H1 (cell line): Measurements from ENCODE around the gene PCED1B. TPM values are rescaled to one million over a fixed set of nuclear protein-coding genes. Genes with fewer than 3 reads are reported as not detected.

Source experiments
- BRCA1 ChIP-seq: IDR thresholded peaks from 2 replicates; pipeline ENCODE4 v1.6.1; 2012; ENCODE audit warnings: low read depth, low read length, improper control_type of control experiment
- GABPA ChIP-seq: IDR thresholded peaks from 2 replicates; pipeline ENCODE4 v1.6.1; 2011; ENCODE audit warnings: mild to moderate bottlenecking, low read length, moderate library complexity, borderline replicate concordance; ENCODE audit not compliant: insufficient read depth
- HDAC6 ChIP-seq: IDR thresholded peaks from one replicate; pipeline ENCODE4 v1.7.1; 2012; ENCODE audit warnings: low read depth, mild to moderate bottlenecking, inconsistent platforms, low read length, moderate library complexity
- KDM5A ChIP-seq: fragments of 200-600 bp; IDR thresholded peaks from 2 replicates; pipeline ENCODE4 v1.7.1; 2012; ENCODE audit warnings: mild to moderate bottlenecking, low read length, inconsistent platforms, mixed read lengths
- POLR2A ChIP-seq, 2 experiments: IDR thresholded peaks; 1 replicate in 1 of 2; 2 replicates in 1 of 2; pipeline ENCODE4 v1.6.1; 2011; ENCODE audit warnings: low read depth in 2 of 2, low read length in 2 of 2, mild to moderate bottlenecking in 2 of 2; ENCODE audit errors: control extremely low read depth in 1 of 2
- POU5F1 ChIP-seq: IDR thresholded peaks from 2 replicates; pipeline ENCODE4 v1.6.1; 2011; ENCODE audit warnings: low read depth, mild to moderate bottlenecking, low read length, moderate library complexity
- TCF12 ChIP-seq: IDR thresholded peaks from 2 replicates; pipeline ENCODE4 v1.6.1; 2011; ENCODE audit warnings: low read depth, mild to moderate bottlenecking, low read length
- polyA plus RNA-seq, 7 experiments: library from polyadenylated mRNA; depleted of rRNA in 3 of 7; stranded (reverse) in 5 of 7; unstranded in 2 of 7; fragments of >200 nt in 5 of 7; fragments of 200-250 nt in 2 of 7; gene quantifications; 1 replicate in 5 of 7; 2 replicates in 1 of 7; 4 replicates in 1 of 7; pipeline versions ENCODE4 v1.2.1 to v1.2.3, GENCODE V29; 2011 to 2013; ENCODE audit warnings: missing spikeins in 2 of 7, mixed read lengths in 2 of 7
- total RNA-seq: library from RNA; stranded (reverse); fragmentation: NEBNext Ultra II Directional; extraction: Animal tissue kit (Norgen Biotek cat#: 25700); gene quantifications from 2 replicates; pipeline ENCODE4 v1.2.1, GENCODE V29; 2021

The PCED1B gene
- total and polyA plus RNA-seq, 2 of the 8 experiments (the other 6 are each of a cell fraction or from before 2014, with no cell fraction given): 4.7 to 5.4 TPM

DNA sequence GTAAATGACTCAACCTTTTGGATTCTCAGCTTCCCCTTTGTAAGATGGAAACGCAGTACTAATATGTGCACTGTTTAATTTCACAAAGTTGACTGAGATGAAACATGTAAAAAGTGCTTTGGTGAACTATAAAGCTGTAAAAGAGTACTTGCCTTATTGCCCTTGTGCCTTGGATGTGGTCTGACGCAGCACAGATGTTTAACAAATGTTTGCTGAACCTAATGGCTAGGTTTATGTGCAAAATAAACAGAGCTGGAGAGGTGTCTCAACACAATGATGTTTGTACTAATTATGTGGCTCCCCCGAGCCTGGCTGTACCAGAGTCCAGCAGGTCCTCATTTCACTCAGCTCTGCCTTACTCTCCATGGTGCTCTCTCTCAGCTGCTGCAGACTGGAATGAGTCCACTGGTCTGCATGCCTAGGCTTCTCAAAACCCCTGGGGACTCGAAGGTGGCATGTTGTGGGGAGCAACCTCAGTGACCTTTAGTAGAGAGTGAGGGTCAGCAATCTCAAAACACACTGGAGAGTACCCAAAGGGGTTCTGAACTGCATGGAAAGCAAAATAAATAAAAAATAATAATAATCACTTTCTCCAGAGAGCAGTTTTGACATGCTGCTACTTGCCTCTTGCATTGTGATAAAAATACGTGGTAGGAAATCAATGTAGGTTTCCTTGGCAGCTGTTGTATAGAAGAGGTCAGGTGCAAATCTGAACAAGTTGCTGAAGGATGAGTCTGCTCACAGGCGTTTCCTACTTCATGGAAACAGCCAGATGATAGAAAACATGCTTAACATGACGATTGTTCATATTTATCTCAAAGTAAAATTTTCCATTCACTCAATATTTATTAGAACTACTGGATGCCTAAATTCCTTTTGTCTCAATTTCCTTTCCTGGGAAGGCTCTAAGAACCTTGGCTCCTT, 8.9 kb downstream of the PCED1B start (continued):
- TF ChIP-seq POU5F1 (no peak), BRCA1 (no peak), POLR2A (IDR thresholded peaks at IDR 0.05; ENCODE audit: control extremely low read depth in 1 of 2, low read depth in 2 of 2, low read length in 2 of 2) (no peak), HDAC6 (no peak), GABPA (no peak), TCF12 (no peak), KDM5A (no peak)
